SIG-M5 treated with dmso at 0.1 percent for 504 hours (cell line): ENCODE measurements around the gene SLC16A9.
"Not testable (repeated sequence)": the region's sequence is repeated elsewhere in the genome, so short reads cannot be mapped to it uniquely, and the experiment has no call there.

Experiments
- DNase-seq: peaks from one replicate; lab custom pipeline; 2025; ENCODE audit not compliant: unreplicated experiment; lab: John Stamatoyannopoulos, UW

Gene SLC16A9

GRCh38 chr10:59709395-59710125 is at the start of gene SLC16A9:
SLC16A9 (minus strand) TSS chr10:59709850; CDS start chr10:59684291, 25,559 bp downstream.
- peak; percentile 23 for DNase-seq

- no peak for DNase-seq
Measured at GRCh38 chr10:59757966-59758365, 48.3 kb upstream of the SLC16A9 start.

GRCh38 chr10:59754951-59755350 is 45.3 kb upstream of the SLC16A9 start:
- no peak for DNase-seq

- no peak for DNase-seq
Measured at GRCh38 chr10:59753267-59753666, 43.6 kb upstream of the SLC16A9 start, which contains the start of gene MRLN. MRLN (minus strand) TSS chr10:59753455.

GRCh38 chr10:59752278-59752940 is 42.8 kb upstream of the SLC16A9 start:
- DNase-seq, result no peak

- DNase-seq, result no peak
Measured at GRCh38 chr10:59750155-59750945, 40.7 kb upstream of the SLC16A9 start.

- no peak for DNase-seq
Measured at GRCh38 chr10:59748834-59749233, 39.2 kb upstream of the SLC16A9 start.

- no peak for DNase-seq
Measured at GRCh38 chr10:59745163-59745650, 35.6 kb upstream of the SLC16A9 start.

- DNase-seq, result not testable (repeated sequence)
Measured at GRCh38 chr10:59744762-59745161, 35.1 kb upstream of the SLC16A9 start.

- DNase-seq, result not testable (repeated sequence)
Measured at GRCh38 chr10:59744156-59744555, 34.5 kb upstream of the SLC16A9 start.

GRCh38 chr10:59741583-59741982 is 31.9 kb upstream of the SLC16A9 start:
- no peak for DNase-seq

- DNase-seq, result no peak
Measured at GRCh38 chr10:59741048-59741447, 31.4 kb upstream of the SLC16A9 start.

- no peak for DNase-seq
Measured at GRCh38 chr10:59736749-59737148, 27.1 kb upstream of the SLC16A9 start.

GRCh38 chr10:59735296-59735695 is 25.6 kb upstream of the SLC16A9 start:
- DNase-seq, result no peak

- no peak for DNase-seq
Measured at GRCh38 chr10:59734014-59734462, 24.4 kb upstream of the SLC16A9 start.

GRCh38 chr10:59733321-59734013 is 23.8 kb upstream of the SLC16A9 start:
- not testable (repeated sequence) for DNase-seq

- DNase-seq, result not testable (repeated sequence)
Measured at GRCh38 chr10:59732849-59733248, 23.2 kb upstream of the SLC16A9 start.

GRCh38 chr10:59729167-59729566 is 19.5 kb upstream of the SLC16A9 start:
- DNase-seq, result not testable (repeated sequence)

GRCh38 chr10:59724098-59724938 is 14.7 kb upstream of the SLC16A9 start:
- DNase-seq, result no peak

- no peak for DNase-seq
Measured at GRCh38 chr10:59720377-59720776, 10.7 kb upstream of the SLC16A9 start.
